HepG2 (cell line): ENCODE results near the gene SLIT3. TPM values are rescaled to one million over a fixed set of nuclear protein-coding genes. Genes with fewer than 3 reads are reported as not detected.

Source experiments
- ATAC-seq: fragments of 200-7000 bp; cut with Tn5 transposase; 3 replicates; pipeline ENCODE4 v1.9.1; 2020; ENCODE audit warnings: mild to moderate bottlenecking, moderate library complexity
- BruUV-seq: library from RNA; stranded (reverse); fragments of 400-500 nt; replicated peaks from 2 replicates; lab custom pipeline; 2021; lab: Mats Ljungman, UMichigan
- CTCF ChIA-PET: fragments of 300-600 bp; formaldehyde crosslinking; extraction: SDS; loops from one replicate; lab custom pipeline; 2021; ENCODE audit warnings: low total read pairs, inconsistent platforms, low intra/inter-chr PET ratio; lab: Yijun Ruan, JAX
- POLR2A ChIA-PET: fragments of 350-600 bp; sonication (Branson Sonifier 250); formaldehyde crosslinking; loops from one replicate; lab custom pipeline; 2020; ENCODE audit warnings: antibody characterized with exemption, inconsistent platforms; lab: Yijun Ruan, JAX
- DNase-seq: peaks from one replicate; pipeline ENCODE4 v3.0.0-alpha.2; 2015; ENCODE audit warnings: low spot score
- FAIRE-seq: peaks from 3 replicates; lab custom pipeline; 2011; peaks lifted over from hg19 to GRCh38; lab: Jason Lieb, UNC
- H2AFZ ChIP-seq: one replicate; pipeline ENCODE4 v1.6.1; 2011; ENCODE audit warnings: low read length, inconsistent platforms
- H3K27ac ChIP-seq: fragments of 300-600 bp; 3 replicates; pipeline ENCODE4 v1.8.0; 2011; ENCODE audit warnings: mixed run types, mild to moderate bottlenecking, mixed read lengths, low read length, inconsistent platforms; ENCODE audit not compliant: insufficient read depth; ENCODE audit errors: extremely low read length
- H3K27me3 ChIP-seq, 2 experiments: fragments of 200-600 bp in 1 of 2; 2 replicates in 1 of 2; 3 replicates in 1 of 2; pipeline versions ENCODE4 v1.6.0 to v1.8.0; 2011; ENCODE audit warnings: low read length in 2 of 2, mild to moderate bottlenecking in 2 of 2, moderate library complexity in 2 of 2, inconsistent platforms in 1 of 2; ENCODE audit not compliant: insufficient read depth in 2 of 2, control insufficient read depth in 1 of 2
- H3K36me3 ChIP-seq, 2 experiments: fragments of 200-600 bp in 1 of 2; replicated peaks in 1 of 2; 2 replicates in 1 of 2; 3 replicates in 1 of 2; pipeline versions ENCODE4 v1.5.1 to v1.8.0; 2011; ENCODE audit warnings: low read length in 2 of 2, inconsistent platforms in 1 of 2; ENCODE audit not compliant: insufficient read depth in 2 of 2, control insufficient read depth in 1 of 2
- H3K4me1 ChIP-seq: 2 replicates; pipeline ENCODE4 v1.5.1; 2012; ENCODE audit warnings: low read length, inconsistent platforms; ENCODE audit not compliant: insufficient read depth
- H3K4me2 ChIP-seq: 2 replicates; pipeline ENCODE4 v1.6.0; 2011; ENCODE audit warnings: low read depth, low read length, inconsistent platforms
- H3K4me3 ChIP-seq, 3 experiments: fragments of 200-600 bp in 1 of 3; sonication (generic), shearing (Covaris generic) in 1 of 3; replicated peaks in 1 of 3; 2 replicates each; pipeline ENCODE4 v1.5.1; 2011 to 2016; ENCODE audit warnings: low read length in 3 of 3, inconsistent platforms in 2 of 3, low read depth in 2 of 3, mild to moderate bottlenecking in 2 of 3, control low read depth in 1 of 3, mixed read lengths in 1 of 3; ENCODE audit not compliant: insufficient read depth in 1 of 3
- H3K79me2 ChIP-seq: one replicate; pipeline ENCODE4 v1.6.1; 2011; ENCODE audit warnings: low read length, inconsistent platforms; ENCODE audit not compliant: insufficient read depth
- H3K9ac ChIP-seq: 2 replicates; pipeline ENCODE4 v1.6.0; 2011; ENCODE audit warnings: mild to moderate bottlenecking, low read depth, low read length, inconsistent platforms; ENCODE audit not compliant: insufficient read depth
- H3K9me3 ChIP-seq: 2 replicates; pipeline ENCODE4 v1.5.1; 2012; ENCODE audit warnings: mild to moderate bottlenecking, low read length
- H4K20me1 ChIP-seq: 2 replicates; pipeline ENCODE4 v1.6.0; 2011; ENCODE audit warnings: inconsistent platforms, mild to moderate bottlenecking, low read length, moderate library complexity; ENCODE audit not compliant: insufficient read depth
- ATF6 ChIP-seq: sonication (generic); formaldehyde crosslinking; conservative IDR thresholded peaks from 2 replicates; pipeline ENCODE4 v1.4.0; 2020; ENCODE audit warnings: missing genetic modification reagents
- PRMT3 ChIP-seq: sonication (generic); formaldehyde crosslinking; IDR thresholded peaks from 2 replicates; pipeline ENCODE4 v1.8.1; 2022; ENCODE audit warnings: low read depth, mild to moderate bottlenecking, moderate library complexity, missing genetic modification reagents, borderline replicate concordance
- ZNF326 ChIP-seq: sonication (generic); formaldehyde crosslinking; IDR thresholded peaks from 2 replicates; pipeline ENCODE4 v1.4.0; 2020; ENCODE audit warnings: missing genetic modification reagents, borderline replicate concordance
- ZNF768 ChIP-seq: sonication (generic); formaldehyde crosslinking; IDR thresholded peaks from 2 replicates; pipeline ENCODE4 v1.4.0; 2020; ENCODE audit warnings: missing genetic modification reagents
- WGBS: methylation state at CpG from one replicate; pipeline ENCODE4 v1.1.6; 2017; ENCODE audit warnings: low lambda C conversion rate; 5-methylcytosine and 5-hydroxymethylcytosine counted together
- in situ Hi-C: cut with HindIII; loops from 2 replicates; pipeline ENCODE4 v1.10.0; 2017; ENCODE audit warnings: low pct_unique_long_range_greater_than_20kb; ENCODE audit not compliant: extremely low pct_ligation_motif_present
- intact Hi-C: fragments of 100-400 bp; cut with micrococcal nuclease; formaldehyde crosslinking; loops from one replicate; pipeline ENCODE4 v1.10.0; 2022; ENCODE audit not compliant: unreplicated experiment
- polyA plus RNA-seq, 8 experiments: library from polyadenylated mRNA; depleted of rRNA in 3 of 8; stranded (reverse) in 7 of 8; unstranded in 1 of 8; fragments of >200 nt; fragmentation: Illumina TruSeq in 4 of 8; extraction: Trizol in 4 of 8; gene quantifications; 2 replicates each; pipeline versions ENCODE4 v1.2.1 to v1.2.3, GENCODE V29; 2011 to 2016; ENCODE audit warnings: low read depth in 4 of 8, missing spikeins in 1 of 8, mixed read lengths in 1 of 8; ENCODE audit not compliant: insufficient read depth in 1 of 8
- total RNA-seq, 5 experiments: library from RNA; depleted of rRNA; stranded (reverse); fragments of >200 nt; fragmentation: Illumina TruSeq; extraction: Trizol; gene quantifications; 2 replicates each; pipeline ENCODE4 v1.2.3, GENCODE V29; 2016; ENCODE audit warnings: low read depth in 1 of 5

Gene SLIT3
- total and polyA plus RNA-seq, 2 of the 13 experiments (the other 11 are each of a cell fraction or from before 2014, with no cell fraction given) = not detected

GRCh38 chr5:168674893-168675482 lies 626.0 kb downstream of the SLIT3 start:
- in situ Hi-C loops = loop anchor here (10.0 to 25.0 kb wide), 3 partner anchors 413 to 912 kb away; partner anchors contain the start of genes SLIT3 and SPDL1

More at GRCh38 chr5:168674893-168675482, 626.0 kb downstream of the SLIT3 start:
- WGBS = 39% methylated on average over 5 of the region's 5 CpGs
- H3K4me3 ChIP-seq = no peak overlapping the region
- H3K27me3 ChIP-seq = no peaks in the 10 kb centered on the region; a peak in 1 of 5 replicates
- TF ChIP-seq ZNF768 = peak; percentile 53; the same call in 1 of the 2 replicates
- TF ChIP-seq ATF6 (CRISPR knock-in tag) = no peak
- TF ChIP-seq PRMT3 (CRISPR knock-in tag) = no peak
- no peak for TF ChIP-seq ZNF326 (CRISPR knock-in tag)
- intact Hi-C loops = loop anchor here (5.0 kb wide), 1 partner anchor 98 kb away; the partner anchor contains the start of gene PANK3
- DNase-seq = no peak
- H4K20me1 ChIP-seq = no peaks in the 10 kb centered on the region
- no peak overlapping the region for H3K27ac ChIP-seq
- no peak overlapping the region for H2AFZ ChIP-seq
- H3K9ac ChIP-seq = no peak overlapping the region
- H3K79me2 ChIP-seq = no peaks in the 10 kb centered on the region
- ChIA-PET CTCF (interaction anchor here (0.6 kb wide), 1 partner anchor 474 kb away, joined by 3 read pairs; no protein-coding TSS in a partner anchor), POLR2A (no interaction called here)
- FAIRE-seq = no peak
- no TSS peak for BruUV-seq
- ATAC-seq = no peak
- 0 out of 2 replicates have a peak, but pooled peaks cover 6% of the 10 kb centered on the region for H3K4me1 ChIP-seq
- H3K36me3 ChIP-seq = no peaks in the 10 kb centered on the region
- no peaks in the 10 kb centered on the region for H3K9me3 ChIP-seq
- no peak overlapping the region for H3K4me2 ChIP-seq
